Fibroblast of lung (primary cell): Measurements from ENCODE around the gene SDK1.

Experiments used
- EZH2 ChIP-seq: IDR thresholded peaks from 2 replicates; pipeline ENCODE4 v1.5.1; 2012; ENCODE audit warnings: low read length, control low read depth, mild to moderate bottlenecking; ENCODE audit errors: missing control alignments
- TF ChIP-seq, protein P1 (sequence below), 2 donors: IDR thresholded peaks in 1 of 2; conservative IDR thresholded peaks in 1 of 2; 1 replicate in 1 of 2; 2 replicates in 1 of 2; pipeline ENCODE4 v1.5.1; 2011 to 2012; ENCODE audit warnings: low read length in 2 of 2, control low read depth in 1 of 2, inconsistent platforms in 1 of 2, low read depth in 1 of 2, mild to moderate bottlenecking in 1 of 2

DNA sequence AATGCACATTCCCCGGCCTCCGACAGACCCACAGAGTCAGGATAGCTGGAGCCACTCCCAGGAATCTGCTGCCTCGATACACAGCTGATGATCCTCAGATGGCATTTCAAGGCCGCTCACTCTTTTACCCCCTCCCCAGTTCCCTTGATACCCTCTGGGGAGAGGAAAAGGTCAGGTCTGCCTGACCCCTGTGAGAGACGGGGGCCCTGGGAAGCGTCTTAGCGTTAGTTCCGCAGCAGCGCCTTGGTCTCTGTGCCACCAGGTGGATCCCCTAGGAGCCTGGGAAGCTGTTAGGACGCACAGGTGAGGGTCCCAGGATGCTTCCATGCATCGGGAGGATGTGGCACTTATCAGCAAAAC is 960.5 kb downstream of the SDK1 start:
- TF ChIP-seq, protein P1, sequence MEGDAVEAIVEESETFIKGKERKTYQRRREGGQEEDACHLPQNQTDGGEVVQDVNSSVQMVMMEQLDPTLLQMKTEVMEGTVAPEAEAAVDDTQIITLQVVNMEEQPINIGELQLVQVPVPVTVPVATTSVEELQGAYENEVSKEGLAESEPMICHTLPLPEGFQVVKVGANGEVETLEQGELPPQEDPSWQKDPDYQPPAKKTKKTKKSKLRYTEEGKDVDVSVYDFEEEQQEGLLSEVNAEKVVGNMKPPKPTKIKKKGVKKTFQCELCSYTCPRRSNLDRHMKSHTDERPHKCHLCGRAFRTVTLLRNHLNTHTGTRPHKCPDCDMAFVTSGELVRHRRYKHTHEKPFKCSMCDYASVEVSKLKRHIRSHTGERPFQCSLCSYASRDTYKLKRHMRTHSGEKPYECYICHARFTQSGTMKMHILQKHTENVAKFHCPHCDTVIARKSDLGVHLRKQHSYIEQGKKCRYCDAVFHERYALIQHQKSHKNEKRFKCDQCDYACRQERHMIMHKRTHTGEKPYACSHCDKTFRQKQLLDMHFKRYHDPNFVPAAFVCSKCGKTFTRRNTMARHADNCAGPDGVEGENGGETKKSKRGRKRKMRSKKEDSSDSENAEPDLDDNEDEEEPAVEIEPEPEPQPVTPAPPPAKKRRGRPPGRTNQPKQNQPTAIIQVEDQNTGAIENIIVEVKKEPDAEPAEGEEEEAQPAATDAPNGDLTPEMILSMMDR (conservative IDR thresholded peaks at IDR 0.05 in 1 of 2, IDR thresholded peaks at IDR 0.05 in 1 of 2; ENCODE audit: low read depth in 1 of 2, low read length in 2 of 2) = no peak
- TF ChIP-seq EZH2 = no peak
